Ovary (tissue), 9 donors: ENCODE results near the gene RPTOR. TPM values are rescaled to one million over a fixed set of nuclear protein-coding genes. Genes with fewer than 3 reads are reported as not detected.

Source experiments
- DNase-seq, 5 donors: peaks; one replicate each; pipeline ENCODE4 v3.0.0-alpha.2; 2019 to 2020
- H3K27ac ChIP-seq, 2 donors: fragments of 200-600 bp; one replicate each; pipeline versions ENCODE4 v1.5.1 to v1.8.0; 2019 to 2022
- H3K27me3 ChIP-seq: fragments of 200-600 bp; one replicate; pipeline ENCODE4 v1.8.0; 2022
- H3K36me3 ChIP-seq: fragments of 200-600 bp; sonication (generic); one replicate; pipeline ENCODE4 v1.5.1; 2019
- H3K4me1 ChIP-seq: one replicate; pipeline ENCODE4 v1.8.1; 2013; ENCODE audit warnings: mild to moderate bottlenecking, moderate library complexity; ENCODE audit not compliant: insufficient read depth
- H3K4me3 ChIP-seq: fragments of 200-600 bp; sonication (generic); one replicate; pipeline ENCODE4 v1.5.1; 2017
- H3K9me3 ChIP-seq, 2 donors: fragments of 200-600 bp in 1 of 2; sonication (generic) in 1 of 2; one replicate each; pipeline versions ENCODE4 v1.5.1 to v1.8.1; 2013 to 2019; ENCODE audit warnings: mild to moderate bottlenecking in 1 of 2, moderate library complexity in 1 of 2
- EP300 ChIP-seq: sonication (generic); formaldehyde crosslinking; IDR thresholded peaks from one replicate; pipeline ENCODE4 v1.6.1; 2017; ENCODE audit warnings: antibody characterized with exemption
- POLR2A ChIP-seq: fragments of 450-650 bp; IDR thresholded peaks from one replicate; pipeline ENCODE4 v1.6.1; 2017; ENCODE audit warnings: antibody characterized with exemption, mild to moderate bottlenecking, moderate library complexity
- WGBS, 3 donors: extraction: QIAGEN DNeasy Blood & Tissue Kit in 1 of 3; methylation state at CpG; one replicate each; pipeline versions ENCODE4 v1.1.5 to v1.1.7; 2013 to 2017; 5-methylcytosine and 5-hydroxymethylcytosine counted together
- intact Hi-C, 4 donors: fragments of 100-400 bp; cut with DNase I; formaldehyde crosslinking; loops; one replicate each; pipeline versions ENCODE4 v1.11.0 to v1.15.1; 2022 to 2023
- polyA plus RNA-seq, 2 donors: library from polyadenylated mRNA; stranded (reverse); fragments of 200-250 nt in 1 of 2; fragments of 350-450 nt in 1 of 2; fragmentation: Illumina TruSeq in 1 of 2; extraction: RNeasy Lipid Tissue Mini Kit (QIAGEN cat#74804) in 1 of 2; gene quantifications; one replicate each; pipeline ENCODE4 v1.2.3, GENCODE V29; 2013 to 2014
- total RNA-seq, 7 donors: library from RNA; depleted of rRNA in 2 of 7; stranded (reverse); fragments of >200 nt in 2 of 7; fragmentation: NEBNext Ultra II Directional in 3 of 7; extraction: Animal tissue kit (Norgen Biotek cat#: 25700) in 3 of 7; gene quantifications; one replicate each; pipeline versions ENCODE4 v1.1.0 to v1.2.4, GENCODE V29; 2016 to 2023
- TF ChIP-seq, protein P1 (sequence below), 3 donors: fragments of 450-650 bp in 2 of 3; fragments of 200-600 bp in 1 of 3; IDR thresholded peaks; one replicate each; pipeline versions ENCODE4 v1.5.1 to v1.8.0; 2016 to 2022; ENCODE audit warnings: antibody characterized with exemption in 3 of 3, mild to moderate bottlenecking in 1 of 3
- donor health status: DM: no; HTN: no; CAD: no; lungs with moderate emphysema.
- donor health status: DM: no; HTN: no; CAD: no.
- donor health status: Bipolar disorder and iron deficiency.
- donor health status: DM: yes; HTN: yes; CAD: no.
- donor health status: DM: no; HTN: no; CAD: no.
- donor health status: DM: yes; HTN: yes; CAD: no.

Gene RPTOR
- total and polyA plus RNA-seq, 9 donors: 11.1 to 41.9 (median 27.9) TPM

DNA sequence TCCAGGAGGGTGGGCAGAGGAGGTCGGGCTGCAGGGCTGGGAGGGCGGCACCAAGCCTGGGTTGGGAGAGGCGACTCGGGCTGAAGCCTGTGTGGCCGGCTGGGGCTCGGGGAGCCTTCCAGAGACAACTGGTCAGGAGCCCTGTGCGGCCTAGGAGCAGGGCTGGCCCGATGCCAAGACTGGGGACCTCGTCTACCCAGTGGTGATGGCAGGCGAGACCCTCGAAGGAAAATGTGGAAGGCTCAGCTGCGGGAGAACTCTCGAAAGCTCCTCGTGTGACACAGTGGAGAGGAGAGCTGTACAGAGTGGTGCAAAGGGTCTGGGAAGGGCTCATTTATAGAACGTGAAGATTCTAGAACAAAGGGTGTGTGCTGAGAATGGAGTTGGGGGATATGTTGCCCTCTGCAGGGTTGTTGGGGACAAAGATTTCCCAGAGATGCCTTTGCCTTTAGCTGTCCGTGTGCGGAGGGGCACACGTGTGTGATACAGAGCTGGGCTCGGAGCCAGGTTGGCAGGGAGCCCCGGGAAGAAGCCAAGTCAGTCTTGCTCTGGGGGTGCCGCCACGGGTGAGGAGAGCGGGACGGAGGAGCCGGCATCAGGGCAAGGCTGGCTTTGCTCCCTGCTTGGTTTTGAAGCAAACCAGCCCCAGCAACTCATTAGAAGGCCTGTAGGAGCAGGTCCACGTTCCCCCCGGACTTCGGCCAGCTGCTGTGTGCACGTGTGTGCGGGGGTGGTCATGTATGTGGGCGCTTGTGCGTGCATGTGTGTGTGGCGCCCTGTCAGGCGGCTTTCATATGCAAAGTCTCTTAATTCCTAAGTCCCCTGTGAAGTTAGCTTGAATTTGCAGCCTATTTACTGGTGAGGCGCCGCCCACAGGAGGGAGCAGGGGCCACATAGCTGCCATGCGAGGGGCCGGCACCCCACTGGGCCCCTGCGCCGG, 314.6 kb downstream of the RPTOR start:
- intact Hi-C loops: loop anchor here in 1 of 4 donors (5.0 kb wide), 2 partner anchors 382 to 432 kb away; partner anchors contain the start of gene NPTX1
- Histone ChIP-seq H3K27me3 (no peaks in the 10 kb centered on the region), H3K4me3 (no peak overlapping the region), H3K27ac (no peak overlapping the region), H3K9me3 (no peaks in the 10 kb centered on the region), H3K36me3 (no peaks in the 10 kb centered on the region), H3K4me1 (peaks cover 18% of the 10 kb centered on the region)
- DNase-seq: peak; percentile 76 to 90 (median 85)
- TF ChIP-seq EP300: no peak
- TF ChIP-seq, protein P1, sequence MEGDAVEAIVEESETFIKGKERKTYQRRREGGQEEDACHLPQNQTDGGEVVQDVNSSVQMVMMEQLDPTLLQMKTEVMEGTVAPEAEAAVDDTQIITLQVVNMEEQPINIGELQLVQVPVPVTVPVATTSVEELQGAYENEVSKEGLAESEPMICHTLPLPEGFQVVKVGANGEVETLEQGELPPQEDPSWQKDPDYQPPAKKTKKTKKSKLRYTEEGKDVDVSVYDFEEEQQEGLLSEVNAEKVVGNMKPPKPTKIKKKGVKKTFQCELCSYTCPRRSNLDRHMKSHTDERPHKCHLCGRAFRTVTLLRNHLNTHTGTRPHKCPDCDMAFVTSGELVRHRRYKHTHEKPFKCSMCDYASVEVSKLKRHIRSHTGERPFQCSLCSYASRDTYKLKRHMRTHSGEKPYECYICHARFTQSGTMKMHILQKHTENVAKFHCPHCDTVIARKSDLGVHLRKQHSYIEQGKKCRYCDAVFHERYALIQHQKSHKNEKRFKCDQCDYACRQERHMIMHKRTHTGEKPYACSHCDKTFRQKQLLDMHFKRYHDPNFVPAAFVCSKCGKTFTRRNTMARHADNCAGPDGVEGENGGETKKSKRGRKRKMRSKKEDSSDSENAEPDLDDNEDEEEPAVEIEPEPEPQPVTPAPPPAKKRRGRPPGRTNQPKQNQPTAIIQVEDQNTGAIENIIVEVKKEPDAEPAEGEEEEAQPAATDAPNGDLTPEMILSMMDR (IDR thresholded peaks at IDR 0.05): no peak
- no peak for TF ChIP-seq POLR2A
- WGBS, 3 donors: 49 to 56% (median 51%) methylated on average over 39 to 40 of the region's 40 CpGs

DNA sequence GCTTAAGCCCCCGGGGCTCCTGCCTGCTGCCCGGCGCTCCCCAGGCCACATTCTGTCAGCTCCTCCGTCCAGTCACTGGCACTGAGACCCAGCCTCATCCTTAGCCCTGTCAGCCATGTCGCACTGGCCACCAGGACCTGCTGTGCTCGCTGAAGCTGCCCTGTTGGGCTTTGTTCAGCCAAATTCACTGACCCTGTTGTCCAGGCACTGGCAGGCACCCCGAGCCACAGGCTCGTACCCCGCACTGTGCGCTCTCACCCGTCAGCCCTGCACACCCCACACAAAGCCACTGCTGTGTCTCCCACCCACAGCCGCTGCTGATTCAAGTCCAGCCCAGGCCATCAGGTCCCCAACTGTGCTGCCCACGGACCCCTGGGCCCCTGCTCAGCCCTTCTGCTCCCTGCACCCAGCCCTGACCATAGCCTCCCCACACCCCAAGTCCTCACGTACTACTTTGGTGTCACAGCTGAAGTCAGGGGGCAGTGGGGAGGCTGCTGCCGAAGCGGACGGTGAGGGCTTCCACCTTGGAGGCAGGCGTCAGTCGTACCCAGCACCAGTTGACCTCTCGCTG, 315.5 kb downstream of the RPTOR start:
- no peaks in the 10 kb centered on the region for H3K9me3 ChIP-seq
- no peaks in the 10 kb centered on the region for H3K27me3 ChIP-seq
- DNase-seq: no peak
- H3K4me1 ChIP-seq: peaks cover 18% of the 10 kb centered on the region
- no peaks in the 10 kb centered on the region for H3K36me3 ChIP-seq
- intact Hi-C loops: loop anchor here in 1 of 4 donors (10.0 kb wide), 1 partner anchor 115 kb away; no protein-coding TSS in a partner anchor
- 95 to 96% (median 95%) methylated on average over 20 of the region's 20 CpGs for WGBS, 3 donors
- H3K27ac ChIP-seq: no peak overlapping the region
- TF ChIP-seq EP300 (no peak), POLR2A (no peak)
- TF ChIP-seq, protein P1 (IDR thresholded peaks at IDR 0.05): no peak
- no peak overlapping the region for H3K4me3 ChIP-seq

GRCh38 chr17:80860703-80861417, 316.2 kb downstream of the RPTOR start:
- Histone ChIP-seq H3K4me1 (peaks cover 18% of the 10 kb centered on the region), H3K27me3 (no peaks in the 10 kb centered on the region), H3K36me3 (no peaks in the 10 kb centered on the region), H3K27ac (no peak overlapping the region), H3K4me3 (no peak overlapping the region), H3K9me3 (no peaks in the 10 kb centered on the region)
- no peak for TF ChIP-seq EP300
- no peak for TF ChIP-seq POLR2A
- TF ChIP-seq, protein P1 (IDR thresholded peaks at IDR 0.05): no peak
- DNase-seq: no peak
- intact Hi-C loops: loop anchor here in 1 of 4 donors (10.0 kb wide), 1 partner anchor 114 kb away; no protein-coding TSS in a partner anchor
- whole genome bisulfite sequencing, 3 donors: 69 to 79% (median 79%) methylated on average over 10 to 11 of the region's 11 CpGs

DNA sequence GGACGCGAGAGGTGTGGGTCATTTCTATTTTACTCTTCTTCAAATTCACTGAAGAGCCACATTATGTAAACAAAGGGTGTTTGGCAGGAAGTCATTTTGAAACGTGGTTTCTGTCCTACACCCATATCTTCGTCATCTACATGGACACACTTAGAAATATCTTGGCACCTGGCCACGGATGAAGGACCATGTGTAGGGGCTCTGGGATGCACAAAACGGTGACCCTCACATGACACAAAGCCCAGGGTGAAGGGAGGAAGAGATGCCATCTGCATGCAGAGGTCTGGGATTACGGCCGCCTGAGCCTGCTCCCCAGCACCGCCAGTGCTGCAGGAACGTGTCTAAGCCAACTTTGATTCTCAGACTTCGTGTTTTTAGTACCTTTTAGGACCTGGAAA, 316.8 kb downstream of the RPTOR start:
- intact Hi-C loops: loop anchor here in 1 of 4 donors (10.0 kb wide), 1 partner anchor 113 kb away; no protein-coding TSS in a partner anchor
- no peak for DNase-seq
- TF ChIP-seq EP300: no peak
- TF ChIP-seq POLR2A: no peak
- TF ChIP-seq, protein P1 (IDR thresholded peaks at IDR 0.05): no peak
- Histone ChIP-seq H3K36me3 (no peaks in the 10 kb centered on the region), H3K27ac (no peak overlapping the region), H3K27me3 (no peaks in the 10 kb centered on the region), H3K9me3 (no peaks in the 10 kb centered on the region), H3K4me3 (no peak overlapping the region), H3K4me1 (peaks cover 18% of the 10 kb centered on the region)
- WGBS, 3 donors: 80 to 84% (median 81%) methylated on average over 11 of the region's 11 CpGs
